Cortex of kidney (tissue), 1 donor: ENCODE measurements around the gene RAB35.

Source experiments
- DNase-seq: peaks from one replicate; lab custom pipeline; 2025; lab: John Stamatoyannopoulos, UW

RAB35 gene

GRCh38 chr12:120086801-120087621 lies 29.5 kb downstream of the RAB35 start:
- DNase-seq: peak; percentile 49

GRCh38 chr12:120085920-120086645 lies 30.5 kb downstream of the RAB35 start:
- no peak for DNase-seq

- no peak for DNase-seq
Observed at GRCh38 chr12:120081641-120082040, 34.9 kb downstream of the RAB35 start.

- DNase-seq: no peak
Observed at GRCh38 chr12:120079411-120080400, 36.8 kb downstream of the RAB35 start.

GRCh38 chr12:120078868-120079267 lies 37.7 kb downstream of the RAB35 start:
- no peak for DNase-seq

GRCh38 chr12:120077260-120077659 lies 39.3 kb downstream of the RAB35 start:
- DNase-seq: no peak

- no peak for DNase-seq
Observed at GRCh38 chr12:120076651-120077050, 39.9 kb downstream of the RAB35 start.

GRCh38 chr12:120075034-120075616 lies 41.4 kb downstream of the RAB35 start:
- DNase-seq: no peak

- no peak for DNase-seq
Observed at GRCh38 chr12:120072472-120073249, 43.9 kb downstream of the RAB35 start.

GRCh38 chr12:120071493-120072020 lies 45.0 kb downstream of the RAB35 start:
- no peak for DNase-seq

- DNase-seq: no peak
Observed at GRCh38 chr12:120069278-120069677, 47.3 kb downstream of the RAB35 start.

GRCh38 chr12:120067901-120068300 lies 48.7 kb downstream of the RAB35 start:
- no peak for DNase-seq

GRCh38 chr12:120067084-120067869 lies 49.3 kb downstream of the RAB35 start:
- DNase-seq: no peak

GRCh38 chr12:120066341-120066740 lies 50.2 kb downstream of the RAB35 start:
- DNase-seq: no peak

GRCh38 chr12:120065472-120065871 lies 51.1 kb downstream of the RAB35 start:
- no peak for DNase-seq

- DNase-seq: no peak
Observed at GRCh38 chr12:120064054-120064940, 52.3 kb downstream of the RAB35 start.

GRCh38 chr12:120062976-120063579 lies 53.5 kb downstream of the RAB35 start:
- DNase-seq: no peak

GRCh38 chr12:120061575-120062214 lies 54.9 kb downstream of the RAB35 start:
- no peak for DNase-seq
